ENCODE data around the gene DPP10.

DPP10 gene

DNA sequence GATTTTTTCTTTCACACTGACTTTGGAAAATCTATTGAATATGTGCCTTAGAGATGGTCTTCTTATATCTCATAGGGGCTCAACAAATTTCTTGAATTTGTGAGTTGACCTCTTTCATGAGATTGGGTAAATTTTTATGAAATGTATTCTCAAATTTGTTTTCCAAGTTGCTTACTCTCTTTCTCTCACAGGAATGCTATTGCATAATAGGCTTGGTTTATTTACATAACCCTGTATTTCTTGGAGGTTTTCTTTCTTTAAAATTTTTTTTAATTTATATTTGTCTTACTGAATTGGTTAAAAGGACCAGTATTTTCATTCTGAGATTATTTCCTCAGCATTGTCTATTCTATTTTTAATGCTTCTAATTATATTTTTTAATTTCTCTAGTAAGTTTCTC is 917.1 kb downstream of the DPP10 start:
- TF ChIP-seq FOXP2 (optimal IDR thresholded peaks at IDR 0.05; ENCODE audit: borderline replicate concordance, extremely low read depth, extremely low read length, insufficient read depth) = no peak
- TF ChIP-seq POLR2AphosphoS5 (IDR thresholded peaks at IDR 0.05; ENCODE audit: low read depth, low read length) = no peak
- TF ChIP-seq SIN3A (IDR thresholded peaks at IDR 0.05; ENCODE audit: borderline replicate concordance, insufficient read depth, low read length) = no peak
- TF ChIP-seq TAF1 (IDR thresholded peaks at IDR 0.05; ENCODE audit: borderline replicate concordance, insufficient read depth, low read length) = no peak
- TF ChIP-seq, protein P1, sequence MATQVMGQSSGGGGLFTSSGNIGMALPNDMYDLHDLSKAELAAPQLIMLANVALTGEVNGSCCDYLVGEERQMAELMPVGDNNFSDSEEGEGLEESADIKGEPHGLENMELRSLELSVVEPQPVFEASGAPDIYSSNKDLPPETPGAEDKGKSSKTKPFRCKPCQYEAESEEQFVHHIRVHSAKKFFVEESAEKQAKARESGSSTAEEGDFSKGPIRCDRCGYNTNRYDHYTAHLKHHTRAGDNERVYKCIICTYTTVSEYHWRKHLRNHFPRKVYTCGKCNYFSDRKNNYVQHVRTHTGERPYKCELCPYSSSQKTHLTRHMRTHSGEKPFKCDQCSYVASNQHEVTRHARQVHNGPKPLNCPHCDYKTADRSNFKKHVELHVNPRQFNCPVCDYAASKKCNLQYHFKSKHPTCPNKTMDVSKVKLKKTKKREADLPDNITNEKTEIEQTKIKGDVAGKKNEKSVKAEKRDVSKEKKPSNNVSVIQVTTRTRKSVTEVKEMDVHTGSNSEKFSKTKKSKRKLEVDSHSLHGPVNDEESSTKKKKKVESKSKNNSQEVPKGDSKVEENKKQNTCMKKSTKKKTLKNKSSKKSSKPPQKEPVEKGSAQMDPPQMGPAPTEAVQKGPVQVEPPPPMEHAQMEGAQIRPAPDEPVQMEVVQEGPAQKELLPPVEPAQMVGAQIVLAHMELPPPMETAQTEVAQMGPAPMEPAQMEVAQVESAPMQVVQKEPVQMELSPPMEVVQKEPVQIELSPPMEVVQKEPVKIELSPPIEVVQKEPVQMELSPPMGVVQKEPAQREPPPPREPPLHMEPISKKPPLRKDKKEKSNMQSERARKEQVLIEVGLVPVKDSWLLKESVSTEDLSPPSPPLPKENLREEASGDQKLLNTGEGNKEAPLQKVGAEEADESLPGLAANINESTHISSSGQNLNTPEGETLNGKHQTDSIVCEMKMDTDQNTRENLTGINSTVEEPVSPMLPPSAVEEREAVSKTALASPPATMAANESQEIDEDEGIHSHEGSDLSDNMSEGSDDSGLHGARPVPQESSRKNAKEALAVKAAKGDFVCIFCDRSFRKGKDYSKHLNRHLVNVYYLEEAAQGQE (IDR thresholded peaks at IDR 0.05; ENCODE audit: insufficient read depth in 1 of 2, low read depth in 2 of 2, low read length in 2 of 2) = no peak

DNA sequence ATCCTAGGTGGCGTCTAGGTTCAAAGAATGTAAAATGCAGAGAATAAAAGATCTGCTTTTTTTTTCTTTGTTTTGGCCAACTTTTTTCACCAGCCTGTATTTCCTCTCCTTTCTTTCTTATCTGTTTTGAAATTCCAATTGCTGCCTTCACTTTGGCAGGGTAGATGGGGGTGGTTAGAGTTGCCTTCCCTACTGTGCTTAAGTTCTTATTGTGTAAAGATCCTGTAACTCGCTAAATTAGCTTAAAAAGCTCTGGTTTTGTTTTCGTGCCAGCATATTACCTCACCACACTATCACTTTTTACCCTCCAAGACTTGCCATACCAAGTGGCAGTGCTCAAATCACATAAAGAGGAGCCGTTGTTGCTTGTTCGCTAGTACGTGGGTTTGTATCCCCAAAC is 921.7 kb downstream of the DPP10 start:
- TF ChIP-seq TAF1 (IDR thresholded peaks at IDR 0.05; ENCODE audit: borderline replicate concordance, insufficient read depth, low read length) (no peak), SIN3A (IDR thresholded peaks at IDR 0.05; ENCODE audit: borderline replicate concordance, insufficient read depth, low read length) (no peak), FOXP2 (optimal IDR thresholded peaks at IDR 0.05; ENCODE audit: borderline replicate concordance, extremely low read depth, extremely low read length, insufficient read depth) (no peak), POLR2AphosphoS5 (IDR thresholded peaks at IDR 0.05; ENCODE audit: low read depth, low read length) (no peak)
- TF ChIP-seq, protein P1 (IDR thresholded peaks at IDR 0.05; ENCODE audit: insufficient read depth in 1 of 2, low read depth in 2 of 2, low read length in 2 of 2) = no peak

DNA sequence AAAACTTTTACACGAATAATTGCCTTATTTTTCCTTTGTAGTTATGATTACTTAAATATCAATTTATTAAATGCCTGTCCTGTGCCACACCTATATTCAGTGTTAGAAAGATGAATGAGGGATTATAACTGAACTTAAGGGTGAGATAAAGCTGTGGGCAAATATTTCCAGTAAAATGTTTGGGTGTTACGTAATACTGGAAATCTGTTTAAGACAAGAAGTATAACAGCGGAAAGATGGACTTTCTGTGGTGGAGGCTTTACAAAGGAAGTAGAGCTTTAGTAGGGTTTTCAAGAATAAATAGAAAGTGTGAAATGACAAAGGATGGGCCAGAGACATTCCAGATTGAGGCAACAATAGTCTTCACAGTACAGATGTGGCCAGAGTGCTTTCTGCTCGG is 927.0 kb downstream of the DPP10 start:
- TF ChIP-seq, protein P1 (IDR thresholded peaks at IDR 0.05; ENCODE audit: insufficient read depth in 1 of 2, low read depth in 2 of 2, low read length in 2 of 2) = no peak
- no peak for TF ChIP-seq POLR2AphosphoS5 (IDR thresholded peaks at IDR 0.05; ENCODE audit: low read depth, low read length)
- TF ChIP-seq SIN3A (IDR thresholded peaks at IDR 0.05; ENCODE audit: borderline replicate concordance, insufficient read depth, low read length) = no peak
- no peak for TF ChIP-seq TAF1 (IDR thresholded peaks at IDR 0.05; ENCODE audit: borderline replicate concordance, insufficient read depth, low read length)
- TF ChIP-seq FOXP2 (optimal IDR thresholded peaks at IDR 0.05; ENCODE audit: borderline replicate concordance, extremely low read depth, extremely low read length, insufficient read depth) = no peak

DNA sequence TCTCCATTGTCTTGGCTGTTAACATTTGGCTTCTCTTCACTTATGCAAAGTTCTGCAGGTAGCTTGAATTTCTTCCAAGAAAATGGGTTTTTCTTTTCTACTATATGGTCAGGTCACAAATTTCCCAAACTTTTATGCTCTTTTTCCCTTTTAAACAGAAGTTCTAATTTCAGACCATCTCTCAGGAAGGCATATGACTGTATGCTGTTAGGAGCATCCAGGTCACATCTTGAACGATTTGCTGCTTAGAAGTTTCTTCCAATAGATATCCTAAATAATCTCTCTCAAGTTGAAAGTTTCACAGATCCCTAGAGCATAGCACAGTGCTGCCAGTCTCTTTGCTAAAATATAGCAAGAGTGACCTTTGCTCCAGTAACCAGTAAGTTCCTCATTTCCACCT is 932.5 kb downstream of the DPP10 start:
- TF ChIP-seq FOXP2 (optimal IDR thresholded peaks at IDR 0.05; ENCODE audit: borderline replicate concordance, extremely low read depth, extremely low read length, insufficient read depth) (no peak), TAF1 (IDR thresholded peaks at IDR 0.05; ENCODE audit: borderline replicate concordance, insufficient read depth, low read length) (no peak), SIN3A (IDR thresholded peaks at IDR 0.05; ENCODE audit: borderline replicate concordance, insufficient read depth, low read length) (no peak), POLR2AphosphoS5 (IDR thresholded peaks at IDR 0.05; ENCODE audit: low read depth, low read length) (no peak)
- TF ChIP-seq, protein P1 (IDR thresholded peaks at IDR 0.05; ENCODE audit: insufficient read depth in 1 of 2, low read depth in 2 of 2, low read length in 2 of 2) = no peak

DNA sequence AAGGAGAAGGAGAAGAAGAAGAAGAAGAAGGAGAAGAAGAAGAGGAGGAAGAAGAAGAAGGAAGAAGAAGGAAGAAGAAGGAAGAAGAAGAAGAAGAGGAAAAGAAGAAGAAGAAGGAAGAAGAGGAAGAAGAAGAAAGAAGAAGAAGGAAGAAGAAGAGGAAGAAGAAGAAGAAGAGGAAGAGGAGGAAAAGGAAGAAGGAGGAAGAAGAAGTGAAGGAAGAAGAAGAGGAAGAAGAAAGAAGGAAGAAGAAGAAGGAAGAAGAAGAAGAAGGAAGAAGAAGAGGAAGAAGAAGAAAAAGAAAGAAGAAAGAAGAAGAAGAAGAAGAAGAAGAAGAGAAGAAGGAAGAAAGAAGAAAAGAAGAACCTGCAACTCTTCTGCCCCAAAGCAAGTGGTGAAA is 942.0 kb downstream of the DPP10 start:
- TF ChIP-seq FOXP2 (optimal IDR thresholded peaks at IDR 0.05; ENCODE audit: borderline replicate concordance, extremely low read depth, extremely low read length, insufficient read depth) = no peak
- TF ChIP-seq POLR2AphosphoS5 (IDR thresholded peaks at IDR 0.05; ENCODE audit: low read depth, low read length) = no peak
- TF ChIP-seq SIN3A (IDR thresholded peaks at IDR 0.05; ENCODE audit: borderline replicate concordance, insufficient read depth, low read length) = no peak
